ENCODE results near the gene RPUSD1.
"Not testable (repeated sequence)": the region's sequence is repeated elsewhere in the genome, so short reads cannot be mapped to it uniquely, and the experiment has no call there.

DNA sequence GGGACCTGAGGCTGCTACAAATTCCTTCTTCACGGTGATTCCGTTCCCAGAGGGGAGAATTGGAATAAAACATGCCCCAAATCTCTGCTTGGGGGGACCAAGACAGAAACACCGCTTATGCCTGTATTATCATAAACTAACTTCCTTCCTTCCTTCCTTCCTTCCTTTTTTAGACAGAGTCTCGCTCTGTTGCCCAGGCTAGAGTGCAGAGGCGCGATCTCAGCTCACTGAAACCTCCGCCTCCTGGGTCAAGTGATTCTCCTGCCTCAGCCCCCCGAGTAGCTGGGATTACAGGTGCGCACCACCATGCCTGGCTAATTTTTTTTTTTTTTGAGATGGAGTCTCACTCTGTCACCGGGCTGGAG, 31.8 kb upstream of the RPUSD1 start:
- TF ChIP-seq, protein P1, sequence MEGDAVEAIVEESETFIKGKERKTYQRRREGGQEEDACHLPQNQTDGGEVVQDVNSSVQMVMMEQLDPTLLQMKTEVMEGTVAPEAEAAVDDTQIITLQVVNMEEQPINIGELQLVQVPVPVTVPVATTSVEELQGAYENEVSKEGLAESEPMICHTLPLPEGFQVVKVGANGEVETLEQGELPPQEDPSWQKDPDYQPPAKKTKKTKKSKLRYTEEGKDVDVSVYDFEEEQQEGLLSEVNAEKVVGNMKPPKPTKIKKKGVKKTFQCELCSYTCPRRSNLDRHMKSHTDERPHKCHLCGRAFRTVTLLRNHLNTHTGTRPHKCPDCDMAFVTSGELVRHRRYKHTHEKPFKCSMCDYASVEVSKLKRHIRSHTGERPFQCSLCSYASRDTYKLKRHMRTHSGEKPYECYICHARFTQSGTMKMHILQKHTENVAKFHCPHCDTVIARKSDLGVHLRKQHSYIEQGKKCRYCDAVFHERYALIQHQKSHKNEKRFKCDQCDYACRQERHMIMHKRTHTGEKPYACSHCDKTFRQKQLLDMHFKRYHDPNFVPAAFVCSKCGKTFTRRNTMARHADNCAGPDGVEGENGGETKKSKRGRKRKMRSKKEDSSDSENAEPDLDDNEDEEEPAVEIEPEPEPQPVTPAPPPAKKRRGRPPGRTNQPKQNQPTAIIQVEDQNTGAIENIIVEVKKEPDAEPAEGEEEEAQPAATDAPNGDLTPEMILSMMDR (IDR thresholded peaks at IDR 0.05), result not testable (repeated sequence)
- TF ChIP-seq POLR2A (IDR thresholded peaks at IDR 0.05), result not testable (repeated sequence)

All from transverse colon (tissue), 3 donors.